Calu3 (cell line): ENCODE results near the gene PHLDA3. TPM values are rescaled to one million over a fixed set of nuclear protein-coding genes. Genes with fewer than 3 reads are reported as not detected.
"Not testable (repeated sequence)": the region's sequence is repeated elsewhere in the genome, so short reads cannot be mapped to it uniquely, and the experiment has no call there.

ENCODE experiments used
- BruUV-seq: library from RNA; stranded (reverse); fragments of 400-500 nt; replicated peaks from 2 replicates; lab custom pipeline; 2021; lab: Mats Ljungman, UMichigan
- CTCF ChIA-PET: fragments of 300-600 bp; sonication (Branson Sonifier 250); formaldehyde crosslinking; loops from one replicate; lab custom pipeline; 2022; ENCODE audit warnings: antibody characterized with exemption; lab: Charles Lee
- DNase-seq: peaks from one replicate; pipeline ENCODE4 v3.0.0; 2022
- H3K27ac Mint-ChIP-seq: one replicate; pipeline ENCODE4 v1.8.0; 2022; ENCODE audit warnings: mixed read lengths; ENCODE audit not compliant: unreplicated experiment
- H3K27me3 Mint-ChIP-seq: one replicate; pipeline ENCODE4 v1.8.0; 2022; ENCODE audit warnings: mixed read lengths; ENCODE audit not compliant: unreplicated experiment
- H3K36me3 Mint-ChIP-seq: one replicate; pipeline ENCODE4 v1.8.0; 2022; ENCODE audit warnings: mild to moderate bottlenecking, moderate library complexity, mixed read lengths; ENCODE audit not compliant: insufficient read depth, unreplicated experiment
- H3K4me1 Mint-ChIP-seq: one replicate; pipeline ENCODE4 v1.8.0; 2022; ENCODE audit warnings: mild to moderate bottlenecking, low read depth, mixed read lengths; ENCODE audit not compliant: unreplicated experiment
- H3K4me3 Mint-ChIP-seq: one replicate; pipeline ENCODE4 v1.8.0; 2022; ENCODE audit warnings: mild to moderate bottlenecking, low read depth, moderate library complexity, mixed read lengths; ENCODE audit not compliant: unreplicated experiment
- H3K9me3 Mint-ChIP-seq: one replicate; pipeline ENCODE4 v1.8.0; 2022; ENCODE audit warnings: low read depth, mixed read lengths; ENCODE audit not compliant: unreplicated experiment
- intact Hi-C: fragments of 100-400 bp; cut with micrococcal nuclease; formaldehyde crosslinking; loops from one replicate; pipeline ENCODE4 v1.10.0; 2022; ENCODE audit not compliant: unreplicated experiment
- total RNA-seq: library from RNA; stranded (reverse); gene quantifications from 2 replicates; pipeline ENCODE4 v1.2.3, GENCODE V29; 2022
- TF ChIP-seq, protein P1 (sequence below): fragments of 200-600 bp; IDR thresholded peaks from one replicate; pipeline ENCODE4 v1.8.0; 2022; ENCODE audit warnings: antibody characterized with exemption; ENCODE audit not compliant: unreplicated experiment

PHLDA3 gene
- total RNA-seq, 1 experiment from 2014 or later = 31.1 TPM

DNA sequence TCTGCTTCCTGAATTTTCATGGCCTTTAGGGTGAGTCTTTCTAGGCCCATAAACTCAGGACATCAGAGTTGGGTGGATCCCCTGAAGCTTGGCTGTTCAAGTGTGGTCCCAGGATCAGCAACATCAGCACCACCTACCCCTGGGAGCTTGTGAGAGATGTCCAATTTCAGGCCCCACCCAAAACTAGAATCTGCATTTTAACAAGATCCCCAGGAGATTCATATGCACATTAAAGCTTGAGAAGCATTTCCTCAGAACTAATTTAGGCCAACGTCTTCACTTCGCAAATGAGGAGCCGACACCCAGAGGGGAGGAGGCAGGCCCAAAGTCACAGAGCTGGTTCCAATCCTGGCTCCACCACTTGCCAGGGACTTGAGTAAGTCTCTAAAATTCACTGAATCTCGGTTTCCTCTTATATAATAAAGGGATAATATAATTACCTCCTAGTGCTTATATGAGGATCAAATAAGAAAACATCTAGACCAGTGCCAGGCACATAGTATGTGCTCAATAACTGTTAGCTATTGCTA, 10.3 kb upstream of the PHLDA3 start:
- TF ChIP-seq, protein P1, sequence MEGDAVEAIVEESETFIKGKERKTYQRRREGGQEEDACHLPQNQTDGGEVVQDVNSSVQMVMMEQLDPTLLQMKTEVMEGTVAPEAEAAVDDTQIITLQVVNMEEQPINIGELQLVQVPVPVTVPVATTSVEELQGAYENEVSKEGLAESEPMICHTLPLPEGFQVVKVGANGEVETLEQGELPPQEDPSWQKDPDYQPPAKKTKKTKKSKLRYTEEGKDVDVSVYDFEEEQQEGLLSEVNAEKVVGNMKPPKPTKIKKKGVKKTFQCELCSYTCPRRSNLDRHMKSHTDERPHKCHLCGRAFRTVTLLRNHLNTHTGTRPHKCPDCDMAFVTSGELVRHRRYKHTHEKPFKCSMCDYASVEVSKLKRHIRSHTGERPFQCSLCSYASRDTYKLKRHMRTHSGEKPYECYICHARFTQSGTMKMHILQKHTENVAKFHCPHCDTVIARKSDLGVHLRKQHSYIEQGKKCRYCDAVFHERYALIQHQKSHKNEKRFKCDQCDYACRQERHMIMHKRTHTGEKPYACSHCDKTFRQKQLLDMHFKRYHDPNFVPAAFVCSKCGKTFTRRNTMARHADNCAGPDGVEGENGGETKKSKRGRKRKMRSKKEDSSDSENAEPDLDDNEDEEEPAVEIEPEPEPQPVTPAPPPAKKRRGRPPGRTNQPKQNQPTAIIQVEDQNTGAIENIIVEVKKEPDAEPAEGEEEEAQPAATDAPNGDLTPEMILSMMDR = no peak
- DNase-seq = no peak
- CTCF ChIA-PET = interaction anchor here (4.9 to 5.7 kb wide), 2 partner anchors 30 to 34 kb away, joined by 149 to 172 read pairs; no protein-coding TSS in a partner anchor
- Mint-ChIP-seq H3K9me3 (no peaks in the 10 kb centered on the region), H3K27ac (no peak overlapping the region), H3K27me3 (no peaks in the 10 kb centered on the region), H3K4me3 (no peak overlapping the region), H3K36me3 (peaks cover 25% of the 10 kb centered on the region), H3K4me1 (peaks cover 42% of the 10 kb centered on the region)
- BruUV-seq = no TSS peak
- intact Hi-C loops = no loop called here

DNA sequence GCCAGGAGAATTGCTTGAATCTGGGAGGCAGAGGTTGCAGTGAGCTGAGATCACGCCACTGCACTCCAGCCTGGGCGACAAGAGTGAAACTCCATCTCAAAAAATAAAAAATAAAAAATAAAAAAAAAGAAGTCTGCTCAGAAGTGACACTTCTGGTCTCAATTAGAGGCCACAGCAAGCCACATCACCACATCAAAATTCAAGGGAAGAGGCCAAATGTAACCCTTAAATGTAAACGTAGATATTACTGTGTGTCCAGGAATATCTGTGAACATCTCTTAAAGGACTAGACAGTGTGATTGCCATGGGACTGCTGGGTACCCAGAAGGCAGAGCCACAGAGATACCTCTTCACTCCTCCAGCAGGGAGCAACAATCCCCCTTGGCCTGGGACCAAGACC, 9.7 kb upstream of the PHLDA3 start:
- H3K27ac Mint-ChIP-seq, H3K27me3 Mint-ChIP-seq, BruUV-seq, intact Hi-C loops, H3K4me3 Mint-ChIP-seq, DNase-seq, H3K9me3 Mint-ChIP-seq: not testable (repeated sequence)
- peaks cover 25% of the 10 kb centered on the region for H3K36me3 Mint-ChIP-seq
- CTCF ChIA-PET = interaction anchor here (4.9 kb wide), 1 partner anchor 30 kb away, joined by 149 read pairs; no protein-coding TSS in a partner anchor
- peaks cover 42% of the 10 kb centered on the region for H3K4me1 Mint-ChIP-seq

DNA sequence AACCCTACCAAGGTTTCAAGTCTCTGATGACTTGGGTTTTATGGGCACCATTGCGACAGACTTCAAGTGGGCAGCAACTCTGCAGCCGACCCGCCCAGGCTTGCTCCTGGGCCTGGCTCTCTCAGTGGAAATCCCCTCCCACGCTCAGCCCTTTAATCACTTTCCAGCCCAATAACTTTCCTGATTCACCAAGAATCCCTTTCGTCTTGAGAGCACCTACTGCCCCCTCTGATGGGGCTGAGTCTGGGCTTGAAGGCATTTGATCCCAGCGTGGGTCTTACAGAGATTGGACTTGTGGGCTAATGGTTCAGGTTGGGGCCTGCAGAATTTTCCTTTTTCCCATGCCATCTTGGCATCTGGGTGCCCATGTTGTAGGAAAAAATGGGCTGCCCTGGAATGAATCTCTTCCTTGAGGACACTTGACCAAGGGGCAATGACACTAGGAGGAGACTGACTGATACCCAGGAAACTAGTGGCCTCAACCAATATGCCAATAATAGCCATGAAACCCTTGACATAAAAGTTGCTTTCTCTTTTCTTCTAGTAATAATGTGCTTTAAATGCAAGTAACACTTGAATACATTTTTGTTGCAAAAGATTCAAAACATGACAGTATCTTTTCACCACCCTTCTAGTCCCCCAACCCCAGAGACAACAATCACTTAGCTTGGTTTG, 7.8 kb upstream of the PHLDA3 start:
- BruUV-seq = no TSS peak
- no peak for DNase-seq
- Mint-ChIP-seq H3K9me3 (no peaks in the 10 kb centered on the region), H3K27ac (peak overlapping the region; percentile 51), H3K4me1 (peaks cover 31% of the 10 kb centered on the region), H3K27me3 (no peaks in the 10 kb centered on the region), H3K4me3 (no peak overlapping the region), H3K36me3 (peaks cover 14% of the 10 kb centered on the region)
- intact Hi-C loops = no loop called here
- CTCF ChIA-PET = no interaction called here
- TF ChIP-seq, protein P1 = no peak

DNA sequence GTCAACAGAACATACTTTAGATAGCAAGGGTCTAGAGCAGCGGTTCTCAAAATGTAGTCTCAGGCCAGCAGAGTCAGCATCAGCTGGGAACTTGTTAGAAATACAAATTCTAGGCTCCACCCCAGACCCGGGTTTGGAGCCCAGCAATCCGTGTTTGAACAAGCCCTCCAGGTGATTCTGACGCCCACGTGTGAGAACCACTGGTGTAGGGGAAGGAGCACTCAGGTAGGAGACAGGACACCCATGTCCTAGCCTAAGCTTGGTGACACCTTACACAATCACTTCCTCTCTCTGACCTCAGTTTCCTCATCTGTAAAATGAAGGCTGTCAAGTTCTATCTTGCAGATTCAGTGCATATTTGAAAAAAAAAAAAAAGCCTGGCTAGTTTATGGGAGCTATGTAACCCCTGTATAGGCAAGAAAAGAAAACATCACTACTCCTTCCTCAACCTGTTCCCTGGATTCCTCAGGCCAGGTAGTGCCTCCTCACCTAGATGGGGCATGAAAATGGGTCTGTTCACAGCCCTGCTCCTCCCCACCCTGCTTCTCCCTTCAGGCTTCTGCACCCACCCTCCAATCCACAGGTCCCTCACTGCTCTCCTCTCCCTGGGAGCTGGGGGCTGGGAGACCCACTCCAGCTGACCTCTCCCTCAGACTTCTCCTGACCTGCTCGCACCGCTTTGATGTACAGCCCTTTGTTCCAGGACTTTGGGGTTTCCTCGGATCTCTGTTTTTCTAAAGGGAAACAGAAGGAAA, 7.1 kb upstream of the PHLDA3 start:
- intact Hi-C loops = no loop called here
- no peaks in the 10 kb centered on the region for H3K9me3 Mint-ChIP-seq
- peaks cover 9% of the 10 kb centered on the region for H3K36me3 Mint-ChIP-seq
- TF ChIP-seq, protein P1 = no peak
- CTCF ChIA-PET = no interaction called here
- H3K4me3 Mint-ChIP-seq = no peak overlapping the region
- H3K4me1 Mint-ChIP-seq = peaks cover 24% of the 10 kb centered on the region
- no peak for DNase-seq
- peak overlapping the region; percentile 51 for H3K27ac Mint-ChIP-seq
- BruUV-seq = no TSS peak
- no peaks in the 10 kb centered on the region for H3K27me3 Mint-ChIP-seq
